H1 (cell line): ENCODE results near the gene RFX2. TPM values are rescaled to one million over a fixed set of nuclear protein-coding genes. Genes with fewer than 3 reads are reported as not detected.

Source experiments
- JUN ChIP-seq: IDR thresholded peaks from 2 replicates; pipeline ENCODE4 v1.6.1; 2011; ENCODE audit warnings: low read depth, mild to moderate bottlenecking, improper control_type of control experiment, low read length
- SP2 ChIP-seq: IDR thresholded peaks from 2 replicates; pipeline ENCODE4 v1.6.1; 2012; ENCODE audit warnings: mild to moderate bottlenecking, low read length, inconsistent platforms
- ZNF274 ChIP-seq: IDR thresholded peaks from 2 replicates; pipeline ENCODE4 v1.7.0; 2012; ENCODE audit warnings: low read length, borderline replicate concordance; ENCODE audit errors: extremely low read depth
- polyA plus RNA-seq, 7 experiments: library from polyadenylated mRNA; depleted of rRNA in 3 of 7; stranded (reverse) in 5 of 7; unstranded in 2 of 7; fragments of >200 nt in 5 of 7; fragments of 200-250 nt in 2 of 7; gene quantifications; 1 replicate in 5 of 7; 2 replicates in 1 of 7; 4 replicates in 1 of 7; pipeline versions ENCODE4 v1.2.1 to v1.2.3, GENCODE V29; 2011 to 2013; ENCODE audit warnings: missing spikeins in 2 of 7, mixed read lengths in 2 of 7
- total RNA-seq: library from RNA; stranded (reverse); fragmentation: NEBNext Ultra II Directional; extraction: Animal tissue kit (Norgen Biotek cat#: 25700); gene quantifications from 2 replicates; pipeline ENCODE4 v1.2.1, GENCODE V29; 2021

The RFX2 gene
- total and polyA plus RNA-seq, 2 of the 8 experiments (the other 6 are each of a cell fraction or from before 2014, with no cell fraction given): 4.8 to 5.3 TPM

DNA sequence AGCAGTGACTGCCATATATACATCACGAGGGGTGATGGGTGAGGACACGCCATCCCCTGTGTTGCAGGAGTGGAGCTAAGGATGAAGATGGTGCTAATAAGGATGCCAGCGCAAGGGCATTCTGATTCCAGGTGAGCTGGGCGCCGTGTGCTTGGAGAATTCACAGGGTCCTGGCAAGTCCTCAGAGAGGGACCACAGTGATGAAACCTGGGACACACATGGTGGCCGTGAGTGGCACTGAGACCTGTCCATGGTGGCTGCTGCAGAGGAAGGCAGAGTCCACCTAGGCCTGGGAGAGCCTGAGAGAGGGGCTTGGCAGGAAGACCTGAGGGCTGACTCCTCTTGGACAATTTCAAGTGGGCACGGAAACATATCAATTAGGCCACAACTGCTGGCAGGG, 65.2 kb downstream of the RFX2 start (continued):
- no peak for TF ChIP-seq ZNF274
- TF ChIP-seq JUN: no peak
- no peak for TF ChIP-seq SP2
